SKM-1 treated with dmso at 0.1 percent for 144 hours (cell line): Measurements from ENCODE around the gene MRTFB.

Experiments
- DNase-seq: peaks from one replicate; lab custom pipeline; 2025; ENCODE audit not compliant: unreplicated experiment; lab: John Stamatoyannopoulos, UW

The MRTFB gene

DNA sequence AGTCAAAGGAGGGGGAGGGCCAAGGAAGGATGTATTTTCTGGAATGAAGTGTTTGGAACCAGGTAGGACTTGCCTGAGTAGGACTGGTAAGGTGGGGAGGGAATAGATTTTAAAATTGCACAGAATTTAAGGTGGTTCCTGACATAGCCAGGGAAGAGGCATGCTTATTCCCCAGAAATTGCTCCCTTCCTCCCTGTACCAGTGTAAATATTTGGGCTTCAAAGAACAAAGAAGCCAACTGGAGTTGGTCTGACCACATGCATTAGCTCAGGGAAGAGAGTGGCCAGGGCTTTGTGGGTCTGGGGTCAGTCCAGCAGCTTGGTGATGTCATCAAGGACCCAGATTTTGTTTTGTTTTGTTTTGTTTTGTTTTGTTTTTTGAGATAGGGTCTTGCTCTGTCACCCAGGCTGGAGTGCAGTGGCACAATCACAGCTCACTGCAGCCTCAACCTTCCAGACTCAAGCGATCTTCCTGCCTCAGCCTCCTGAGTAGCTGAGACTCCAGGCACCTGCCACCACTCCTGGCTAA lies 9.3 kb upstream of the MRTFB start:
- DNase-seq = no peak

DNA sequence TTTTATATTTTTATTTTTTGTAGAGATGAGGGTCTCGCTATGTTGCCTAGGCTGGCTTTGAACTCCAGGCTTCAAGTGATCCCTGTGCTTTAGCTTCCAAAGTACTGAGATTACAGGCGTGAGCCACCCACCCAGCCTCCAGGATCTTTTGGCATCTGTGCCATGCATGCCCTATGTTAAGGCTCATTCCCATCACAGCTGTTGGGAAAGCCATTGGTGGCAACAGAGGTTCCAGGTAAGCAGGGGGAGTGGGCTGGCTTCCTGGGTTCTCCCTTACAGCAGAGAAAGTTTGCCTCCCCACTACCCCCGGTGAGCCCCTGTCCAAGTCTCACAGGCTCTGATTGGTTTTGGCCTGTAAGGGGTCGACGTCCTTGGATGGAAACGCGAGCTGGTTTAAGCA lies 8.9 kb upstream of the MRTFB start:
- DNase-seq = no peak

DNA sequence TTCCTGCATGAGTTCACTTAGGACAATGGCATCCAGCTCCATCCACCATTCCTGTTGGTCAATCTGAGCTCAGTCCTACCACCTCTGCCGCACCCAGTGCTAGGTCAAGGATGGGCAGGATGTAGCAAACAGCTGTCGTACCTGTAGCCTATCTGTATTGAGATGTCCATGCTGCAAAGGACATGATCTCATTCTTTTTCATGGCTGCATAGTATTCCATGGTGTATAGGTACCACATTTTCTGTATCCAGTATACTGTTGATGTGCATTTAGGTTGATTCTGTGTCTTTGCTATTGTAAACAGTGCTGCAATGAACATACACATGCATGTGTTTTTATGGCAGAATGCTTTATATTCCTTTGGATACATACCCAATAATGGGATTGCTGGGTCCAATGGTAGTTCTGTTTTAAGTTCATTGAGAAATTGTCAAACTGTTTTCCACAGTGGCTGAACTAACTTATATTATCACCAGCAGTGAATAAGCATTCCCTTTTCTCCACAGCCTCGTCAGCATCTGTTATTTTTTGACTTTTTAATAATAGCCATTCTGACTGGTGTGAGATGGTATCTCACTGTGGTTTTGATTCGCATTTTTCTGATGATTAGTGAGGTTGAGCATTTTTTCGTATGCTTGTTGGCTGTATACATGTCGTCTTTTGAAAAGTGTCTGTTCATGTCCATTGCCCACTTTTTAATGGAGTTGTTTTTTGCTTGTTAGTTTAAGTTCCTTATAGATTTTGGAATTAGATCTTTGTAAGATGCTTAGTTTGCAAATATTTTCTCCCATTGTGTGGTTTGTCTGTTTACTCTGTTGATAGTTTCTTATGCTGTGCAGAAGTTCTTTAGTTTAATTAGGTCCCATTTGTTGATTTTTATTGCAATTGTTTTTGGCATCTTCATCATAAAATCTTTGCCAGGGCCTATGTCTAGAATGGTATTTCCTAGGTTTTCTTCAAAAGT lies 7.2 kb upstream of the MRTFB start:
- DNase-seq = no peak

DNA sequence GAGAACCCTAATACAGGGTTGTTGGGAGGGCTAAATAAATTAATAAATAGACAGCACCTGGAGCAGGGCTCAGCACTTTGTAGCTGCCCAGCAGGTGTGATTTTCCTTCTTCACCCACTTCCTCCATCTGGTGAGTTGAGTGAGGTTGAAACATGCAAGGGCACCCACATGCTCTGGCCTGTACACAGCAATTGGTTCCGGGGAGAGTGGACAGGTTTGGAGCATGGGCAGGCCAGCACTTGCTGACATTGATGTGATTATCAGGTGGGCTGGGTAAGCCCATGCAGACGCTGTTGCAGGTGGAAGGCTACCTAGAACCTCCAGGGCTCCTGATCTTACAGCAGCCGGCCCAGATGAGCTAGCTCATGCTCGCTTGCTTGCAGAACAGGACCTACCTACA lies 1.3 kb upstream of the MRTFB start:
- no peak for DNase-seq

DNA sequence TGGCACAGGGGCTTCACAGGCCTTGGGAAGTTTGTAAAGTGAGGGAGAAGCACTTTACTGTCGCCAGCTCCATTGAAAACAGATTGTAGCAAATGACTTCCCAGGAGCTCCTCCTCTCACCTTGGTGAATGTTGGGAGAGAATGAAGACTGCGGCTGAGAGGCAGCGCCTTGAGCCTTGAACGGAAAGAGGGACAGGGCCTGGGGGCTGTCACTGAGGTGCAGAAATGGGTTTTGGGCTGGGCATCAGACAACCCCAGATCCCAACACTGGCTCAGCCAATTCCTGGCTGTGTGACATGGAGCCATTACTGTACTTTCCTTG lies 603 bp upstream of the MRTFB start:
- no peak for DNase-seq

DNA sequence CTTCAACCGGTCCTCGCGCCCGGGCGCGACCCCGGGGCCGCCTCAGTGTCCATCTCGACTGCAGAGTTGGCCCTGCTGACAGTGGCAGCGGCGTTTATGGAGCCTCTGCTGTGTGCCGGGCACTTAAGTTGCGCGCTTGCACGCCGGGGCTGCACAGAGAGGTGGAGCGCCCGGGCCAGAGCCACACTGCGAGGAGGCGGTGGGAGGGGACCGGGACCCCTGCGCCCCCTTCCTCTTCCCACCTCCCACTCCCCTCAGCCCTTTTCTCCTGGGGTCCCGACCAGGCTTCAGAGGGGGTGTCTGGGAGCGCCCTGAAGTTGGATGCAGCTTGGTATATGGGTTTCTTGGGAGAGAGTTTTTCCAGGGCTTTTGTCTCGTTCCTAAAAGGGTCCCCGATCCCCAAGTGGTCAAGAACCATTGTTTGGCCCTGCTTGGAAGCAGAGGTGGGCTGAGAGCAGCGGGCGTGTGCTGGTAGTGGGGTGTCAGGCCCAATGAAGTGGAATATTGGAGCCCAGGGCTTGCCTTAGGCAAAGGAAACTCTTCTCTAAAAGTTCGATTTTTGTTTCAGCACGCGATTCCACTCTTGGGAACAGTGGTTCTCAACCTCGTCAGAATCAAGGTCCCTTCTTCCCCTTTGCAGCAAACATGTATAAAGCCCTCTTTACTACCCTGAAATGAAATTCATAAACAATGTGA lies 605 bp downstream of the MRTFB start:
- DNase-seq = no peak

DNA sequence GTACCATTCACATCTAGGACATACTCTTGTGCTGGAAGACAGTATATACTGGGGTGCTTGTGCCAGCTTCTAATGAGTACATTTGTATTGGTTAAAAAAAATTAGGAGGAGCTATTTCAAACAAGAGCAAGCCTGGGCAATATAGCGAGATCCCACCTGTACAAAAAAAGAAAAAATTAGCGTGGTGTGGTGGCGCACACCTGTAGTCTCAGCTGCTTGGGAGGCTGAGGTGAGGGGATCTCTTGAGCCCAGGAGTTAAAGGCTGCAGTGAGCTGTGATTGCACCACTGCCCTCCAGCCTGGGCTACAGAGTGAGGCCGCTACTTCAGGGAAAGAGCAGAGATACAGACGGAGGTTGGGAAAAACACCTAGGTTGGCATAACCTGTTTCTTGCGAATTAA lies 1.2 kb downstream of the MRTFB start:
- DNase-seq = no peak

DNA sequence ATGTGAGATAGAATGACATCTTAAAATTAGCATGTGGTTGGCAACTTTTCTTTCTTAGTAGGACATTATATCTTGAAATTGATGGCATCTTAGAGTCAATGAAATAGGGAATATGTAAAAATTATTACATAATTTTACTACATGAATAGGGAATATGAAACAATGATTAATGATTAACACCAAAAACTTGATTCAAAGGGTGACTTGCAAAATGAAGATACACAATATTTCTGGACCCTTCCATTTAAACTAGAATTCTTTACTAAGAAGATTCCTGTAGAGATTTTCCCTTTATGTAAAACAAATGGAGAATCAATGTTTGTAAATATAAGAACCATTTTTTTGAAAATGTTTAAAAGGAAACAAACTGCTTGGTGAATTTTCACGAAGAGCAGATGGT lies 3.4 kb downstream of the MRTFB start:
- DNase-seq = no peak

DNA sequence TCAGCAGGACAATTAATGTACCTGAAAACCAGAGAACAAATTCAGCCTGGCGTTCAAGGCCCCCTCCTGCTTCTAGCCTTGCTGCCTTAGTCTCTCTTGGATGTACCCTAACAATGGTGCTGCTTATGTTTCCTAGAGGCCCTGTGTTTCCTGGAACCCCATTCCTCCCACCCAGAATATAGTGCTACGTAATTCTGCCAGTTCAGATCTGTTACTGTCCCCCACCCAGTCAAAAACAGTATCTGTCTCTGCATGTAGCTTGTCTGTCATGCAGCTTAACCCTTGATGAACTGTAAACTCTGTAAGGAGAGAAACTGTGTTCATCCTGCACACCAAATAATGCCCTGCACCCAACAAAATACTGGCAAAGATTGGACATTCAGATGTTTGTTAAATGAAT lies 6.8 kb downstream of the MRTFB start:
- DNase-seq = no peak

DNA sequence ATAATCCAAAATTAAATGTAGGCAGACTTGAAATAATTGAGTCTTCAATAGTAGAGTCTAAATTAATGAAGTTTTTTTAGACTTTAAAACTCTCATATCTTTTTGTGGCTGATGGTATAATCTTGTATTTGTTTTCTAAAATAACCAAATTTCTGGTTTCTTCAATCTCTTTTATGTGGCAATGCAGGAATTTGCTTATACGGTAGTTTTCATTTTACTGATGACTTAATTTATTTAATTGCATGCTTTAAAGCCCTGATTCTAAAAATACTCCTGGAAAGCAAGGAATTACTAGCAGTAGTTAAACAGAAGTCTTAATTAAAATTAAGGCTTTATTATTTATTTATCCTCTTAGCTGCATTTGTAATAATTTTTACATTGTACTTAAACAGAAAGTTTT lies 15.4 kb downstream of the MRTFB start:
- no peak for DNase-seq

DNA sequence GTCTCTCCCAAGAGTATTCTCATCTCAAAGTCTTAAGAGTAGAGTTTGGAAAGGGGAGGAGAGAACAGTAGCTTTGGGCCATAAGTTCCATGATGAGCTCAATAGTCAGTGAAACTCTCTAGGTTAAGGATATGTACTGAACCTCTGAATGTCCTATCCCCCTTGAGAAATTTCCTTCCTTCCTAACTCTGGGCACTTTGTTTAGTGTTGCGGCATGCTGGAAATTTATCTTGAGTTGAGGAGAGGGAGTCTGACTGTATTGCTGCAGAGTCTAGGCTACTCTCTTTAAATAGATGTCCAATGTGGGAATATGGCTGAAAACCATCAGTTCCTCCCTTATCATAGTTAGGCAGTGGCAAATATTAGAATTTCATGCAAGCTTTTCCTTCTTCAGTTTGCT lies 16.1 kb downstream of the MRTFB start:
- DNase-seq = no peak

DNA sequence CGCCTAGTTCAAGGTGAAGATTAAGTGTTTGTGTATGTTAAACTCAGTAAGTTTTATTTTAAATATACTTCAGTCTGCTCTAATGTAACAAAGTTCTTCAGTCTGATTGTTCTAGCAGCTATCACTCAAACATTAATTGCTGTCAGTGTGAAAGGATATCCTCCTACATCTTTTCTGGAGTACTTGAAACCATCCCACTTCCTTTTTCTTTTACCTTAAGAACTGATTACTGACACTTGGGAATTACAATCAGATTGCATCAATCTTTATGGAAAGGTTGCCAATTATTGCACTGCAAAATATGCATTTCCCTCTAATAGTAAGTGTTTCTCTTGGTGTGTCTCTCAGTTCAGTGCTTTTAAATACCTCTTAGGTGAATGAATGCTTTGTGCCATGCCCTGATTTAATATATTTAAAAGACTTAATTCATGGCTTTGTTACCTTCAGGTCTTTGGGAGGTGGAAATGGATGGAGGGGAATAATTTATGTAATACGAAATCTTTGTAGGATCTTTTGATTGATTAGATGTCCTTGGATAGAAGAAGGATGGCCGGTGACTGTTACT lies 16.6 kb downstream of the MRTFB start:
- no peak for DNase-seq

DNA sequence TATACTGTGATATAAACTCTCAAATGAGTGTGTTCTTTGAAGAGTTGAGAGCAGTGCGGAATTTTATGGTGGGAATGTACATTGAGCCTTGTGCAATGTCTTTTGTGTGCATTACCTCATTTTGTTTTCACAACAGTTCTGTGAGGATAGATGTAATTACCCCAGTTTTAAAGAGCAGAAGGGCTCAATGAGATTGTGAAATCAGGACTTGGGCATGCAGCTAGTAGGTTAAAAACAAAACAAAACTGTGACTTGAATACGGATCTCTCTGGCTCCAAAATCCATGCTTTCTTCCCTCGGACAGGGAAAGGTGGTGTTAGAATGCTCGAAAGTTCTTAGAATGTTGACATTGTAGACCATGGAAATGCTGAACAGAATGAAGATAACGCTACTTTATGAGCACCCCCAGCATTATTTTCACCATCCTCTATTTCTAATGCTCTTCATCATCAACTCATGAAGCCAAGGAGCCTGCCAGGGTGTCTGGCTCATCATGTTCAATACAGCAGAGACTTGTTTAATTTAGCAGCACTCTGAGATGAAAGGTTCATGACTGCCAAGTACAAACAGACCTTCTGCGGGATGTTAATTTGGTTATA lies 17.1 kb downstream of the MRTFB start:
- DNase-seq = no peak

DNA sequence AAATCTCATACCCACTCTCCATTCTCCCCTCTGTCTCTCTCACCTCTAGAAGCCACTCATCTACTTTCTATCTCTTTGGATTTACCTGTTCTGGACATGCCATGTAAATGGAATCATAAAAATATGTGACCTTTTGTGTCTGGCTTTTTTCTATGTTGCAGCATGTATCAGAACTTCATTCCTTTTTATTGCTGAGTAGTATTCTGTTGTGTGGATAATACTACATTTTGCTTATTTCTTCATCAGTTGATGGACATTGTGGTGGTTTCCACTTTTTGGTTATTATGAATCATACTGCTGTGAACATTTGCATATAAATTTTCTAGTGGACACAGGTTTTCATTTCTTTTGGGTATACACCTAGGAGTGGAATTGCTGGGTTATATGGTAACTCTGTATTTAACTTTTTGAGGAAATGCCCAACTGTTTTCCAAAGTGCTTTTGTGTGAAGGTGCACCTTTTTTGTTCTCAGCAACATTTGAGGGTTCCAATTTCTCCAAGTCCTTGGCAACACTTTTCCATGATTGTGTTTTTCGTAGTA lies 18.2 kb downstream of the MRTFB start:
- no peak for DNase-seq

DNA sequence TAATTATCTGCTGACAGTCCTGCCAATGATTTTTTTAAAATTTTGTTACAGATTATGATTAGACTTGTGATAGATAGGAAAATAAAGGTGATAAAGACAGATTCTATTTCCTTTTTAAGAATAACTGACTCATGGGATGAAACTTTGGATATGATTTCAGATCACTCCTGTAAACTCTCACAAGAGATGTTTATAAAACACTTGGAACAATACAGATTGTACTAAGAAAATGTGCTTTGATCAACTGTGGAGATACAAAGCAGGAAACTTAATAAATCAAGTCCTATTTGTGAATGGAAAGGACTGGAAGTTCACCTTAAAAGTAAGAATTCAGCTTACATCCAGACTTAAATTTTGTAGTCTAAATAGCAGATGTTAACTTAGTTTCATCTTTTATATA lies 21.4 kb downstream of the MRTFB start:
- no peak for DNase-seq

DNA sequence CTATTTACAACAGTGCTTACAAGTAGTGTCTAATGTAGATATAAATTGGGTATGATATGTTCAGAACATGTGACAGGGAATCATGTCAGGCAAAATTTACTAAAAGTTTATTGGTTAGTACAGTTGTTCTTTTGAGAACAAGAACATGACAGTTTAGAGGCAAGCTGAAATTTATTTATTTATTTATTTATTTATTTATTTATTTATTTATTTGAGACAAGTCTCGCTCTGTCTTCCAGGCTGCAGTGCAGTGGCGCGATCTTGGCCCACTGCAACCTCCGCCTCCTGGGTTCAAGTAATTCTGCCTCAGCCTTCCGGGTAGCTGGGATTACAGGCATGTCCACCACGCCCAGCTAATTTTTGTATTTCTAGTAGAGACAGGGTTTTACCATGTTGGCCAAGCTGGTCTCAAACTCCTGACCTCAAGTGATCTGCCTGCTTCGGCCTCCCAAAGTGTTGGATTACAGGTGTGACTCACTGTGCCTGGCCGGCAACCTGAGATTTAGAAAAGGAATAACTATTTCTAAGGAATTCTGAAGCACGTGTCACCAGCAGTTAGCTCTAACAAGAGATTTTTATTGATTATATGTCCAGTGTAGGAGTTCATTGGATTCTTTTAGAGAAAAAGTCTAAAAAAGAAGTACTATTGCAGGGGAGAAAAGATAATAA lies 24.9 kb downstream of the MRTFB start:
- no peak for DNase-seq

DNA sequence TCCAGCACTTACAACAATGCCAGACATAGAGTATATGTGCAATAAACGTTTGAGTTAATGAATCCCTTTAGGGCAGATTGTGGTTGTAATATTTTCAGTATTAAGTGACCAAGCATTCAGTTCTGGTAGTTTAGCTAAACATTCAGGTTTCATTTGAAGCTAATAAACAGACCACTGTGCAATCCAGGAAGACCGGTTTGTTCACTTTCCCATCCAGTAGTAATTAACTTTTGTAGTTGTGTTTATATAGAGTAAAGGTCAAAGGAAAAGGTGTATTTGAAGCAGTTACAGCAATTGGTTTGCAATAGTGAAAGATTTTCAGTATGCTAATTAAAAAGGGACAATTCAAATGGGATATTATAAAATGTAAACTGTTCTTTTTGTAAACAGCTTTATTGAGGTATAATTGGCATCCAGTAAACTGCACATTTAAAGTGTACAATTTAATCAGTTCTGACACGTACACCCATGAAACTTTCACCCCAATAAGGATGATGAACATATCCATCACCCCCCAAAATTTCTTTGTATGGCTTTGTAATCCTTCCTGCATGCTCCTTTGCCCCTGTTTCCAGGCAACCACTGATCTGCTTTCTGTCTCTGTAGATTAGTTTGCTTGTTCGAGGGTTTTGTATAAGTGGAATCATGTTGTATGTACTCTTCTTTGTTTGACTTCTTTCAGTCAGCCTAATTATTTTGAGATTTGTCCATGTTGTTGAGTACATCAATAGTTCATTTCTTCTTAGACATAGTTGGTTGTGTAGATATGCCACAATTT lies 26.3 kb downstream of the MRTFB start:
- DNase-seq = no peak

DNA sequence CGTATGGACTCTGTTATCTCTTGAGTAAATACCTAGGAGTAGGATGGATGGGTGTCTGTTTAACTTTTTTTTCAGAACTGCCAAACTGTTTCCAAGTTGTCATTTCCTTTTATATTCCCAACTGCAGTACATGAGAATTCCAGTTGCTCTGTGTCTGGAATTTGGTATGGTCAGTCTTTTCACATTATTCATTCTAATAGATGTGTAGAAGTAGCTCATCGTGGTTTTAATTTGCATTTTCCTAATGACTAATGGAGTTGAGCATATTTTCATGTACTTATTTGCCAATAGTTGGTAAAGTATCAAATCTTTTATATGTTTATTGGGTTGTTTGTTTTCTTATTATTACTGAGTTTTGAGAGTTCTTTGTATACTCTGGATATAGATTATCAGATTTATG lies 27.0 kb downstream of the MRTFB start:
- DNase-seq = no peak

DNA sequence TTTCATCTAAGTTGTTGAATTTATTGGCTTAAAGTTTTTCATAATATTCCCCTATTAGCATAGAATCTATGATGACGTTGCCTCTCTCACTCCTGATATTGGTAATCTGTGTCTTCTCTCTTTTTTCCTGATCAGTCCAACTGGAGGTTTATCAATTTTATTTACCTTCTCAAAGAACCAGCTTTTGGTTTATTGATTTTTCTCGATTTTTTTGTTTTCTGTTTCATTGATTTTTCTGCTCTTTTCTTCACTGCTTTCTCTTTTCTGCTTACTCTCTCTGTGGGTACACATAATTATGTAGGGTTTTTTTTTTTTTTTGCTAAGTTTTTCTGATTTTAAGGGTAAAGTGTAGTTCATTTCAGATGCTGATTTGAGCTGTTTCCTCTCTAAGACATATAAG lies 29.7 kb downstream of the MRTFB start:
- no peak for DNase-seq

DNA sequence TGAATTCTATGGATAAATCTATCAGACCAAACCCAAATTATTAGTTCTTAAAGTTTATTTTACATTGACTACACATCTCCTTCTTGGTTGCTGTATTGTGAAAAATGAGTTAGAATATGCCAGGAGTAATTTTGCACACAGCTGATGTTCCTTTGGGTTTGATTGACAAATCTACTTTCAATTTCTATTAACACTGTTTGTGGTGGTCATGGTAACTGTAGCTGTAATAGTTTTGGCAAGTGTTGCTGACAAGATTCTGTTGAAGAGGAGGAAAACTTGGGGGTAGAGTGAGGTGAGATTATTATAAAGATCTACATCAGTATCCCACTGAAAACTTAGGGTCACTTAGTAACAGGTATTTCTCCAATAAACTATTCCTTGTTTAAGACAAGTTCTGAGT lies 30.3 kb downstream of the MRTFB start:
- DNase-seq = no peak
